MM.1S (cell line): Measurements from ENCODE around the gene ATP13A1.

Experiments used
- CTCF ChIP-seq: fragments of 300-600 bp; sonication (generic); IDR thresholded peaks from 2 replicates; pipeline ENCODE4 v1.5.1; 2016; ENCODE audit warnings: antibody characterized with exemption, low read length, mixed read lengths
- EZH2 ChIP-seq: fragments of 300-600 bp; sonication (generic); optimal IDR thresholded peaks from 2 replicates; pipeline ENCODE3; 2017; ENCODE audit warnings: low read depth, mild to moderate bottlenecking, antibody characterized with exemption, low read length, mixed read lengths

- no peak for TF ChIP-seq CTCF
- no peak for TF ChIP-seq EZH2
Observed at GRCh38 chr19:19661675-19662251, 1.7 kb downstream of the ATP13A1 start.
